K562 (cell line): ENCODE results near the gene AGK.

Source experiments
- FOSL1 ChIP-seq: fragments of 200-800 bp; sonication (Bioruptor generic); conservative IDR thresholded peaks from 2 replicates; pipeline ENCODE4 v1.6.1; 2016; ENCODE audit warnings: missing genetic modification characterization, missing compliant biosample characterization
- JUN ChIP-seq, 2 experiments: sonication (generic) in 1 of 2; formaldehyde crosslinking in 1 of 2; IDR thresholded peaks; 2 replicates each; pipeline versions ENCODE4 v1.6.1 to v1.8.0; 2012 to 2022; ENCODE audit warnings: borderline replicate concordance in 2 of 2, mild to moderate bottlenecking in 2 of 2, improper control_type of control experiment in 1 of 2, low read depth in 1 of 2, low read length in 1 of 2, missing genetic modification reagents in 1 of 2
- SMARCA5 ChIP-seq: fragments of 450-650 bp; IDR thresholded peaks from 2 replicates; pipeline ENCODE4 v1.6.1; 2016
- ZNF274 ChIP-seq: IDR thresholded peaks from 2 replicates; pipeline ENCODE4 v1.6.1; 2011; ENCODE audit warnings: low read depth, mild to moderate bottlenecking, low read length, moderate library complexity, borderline replicate concordance
- TF ChIP-seq, protein P1 (sequence below), 3 experiments: IDR thresholded peaks in 2 of 3; conservative IDR thresholded peaks in 1 of 3; 2 replicates each; pipeline ENCODE4 v1.5.1; 2011 to 2012; ENCODE audit warnings: low read length in 3 of 3, mild to moderate bottlenecking in 3 of 3, control low read depth in 2 of 3, improper control_type of control experiment in 1 of 3, inconsistent platforms in 1 of 3, low read depth in 1 of 3, mixed read lengths in 1 of 3, moderate library complexity in 1 of 3; ENCODE audit not compliant: insufficient read depth in 2 of 3

- no peak for TF ChIP-seq ZNF274
- no peak for TF ChIP-seq SMARCA5
- TF ChIP-seq FOSL1 (tag): no peak
- no peak for TF ChIP-seq JUN (IDR thresholded peaks at IDR 0.05; ENCODE audit: borderline replicate concordance, low read depth, low read length)
- no peak for TF ChIP-seq JUN (CRISPR knock-in tag; IDR thresholded peaks at IDR 0.05; ENCODE audit: borderline replicate concordance)
- TF ChIP-seq, protein P1, sequence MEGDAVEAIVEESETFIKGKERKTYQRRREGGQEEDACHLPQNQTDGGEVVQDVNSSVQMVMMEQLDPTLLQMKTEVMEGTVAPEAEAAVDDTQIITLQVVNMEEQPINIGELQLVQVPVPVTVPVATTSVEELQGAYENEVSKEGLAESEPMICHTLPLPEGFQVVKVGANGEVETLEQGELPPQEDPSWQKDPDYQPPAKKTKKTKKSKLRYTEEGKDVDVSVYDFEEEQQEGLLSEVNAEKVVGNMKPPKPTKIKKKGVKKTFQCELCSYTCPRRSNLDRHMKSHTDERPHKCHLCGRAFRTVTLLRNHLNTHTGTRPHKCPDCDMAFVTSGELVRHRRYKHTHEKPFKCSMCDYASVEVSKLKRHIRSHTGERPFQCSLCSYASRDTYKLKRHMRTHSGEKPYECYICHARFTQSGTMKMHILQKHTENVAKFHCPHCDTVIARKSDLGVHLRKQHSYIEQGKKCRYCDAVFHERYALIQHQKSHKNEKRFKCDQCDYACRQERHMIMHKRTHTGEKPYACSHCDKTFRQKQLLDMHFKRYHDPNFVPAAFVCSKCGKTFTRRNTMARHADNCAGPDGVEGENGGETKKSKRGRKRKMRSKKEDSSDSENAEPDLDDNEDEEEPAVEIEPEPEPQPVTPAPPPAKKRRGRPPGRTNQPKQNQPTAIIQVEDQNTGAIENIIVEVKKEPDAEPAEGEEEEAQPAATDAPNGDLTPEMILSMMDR (IDR thresholded peaks at IDR 0.05 in 2 of 3, conservative IDR thresholded peaks at IDR 0.05 in 1 of 3; ENCODE audit: insufficient read depth in 2 of 3, low read depth in 1 of 3, low read length in 3 of 3): peak; percentile 80 to 92 (median 88)
Measured at GRCh38 chr7:141654551-141654950, 103.3 kb downstream of the AGK start.
